CD4-positive, alpha-beta T cell treated with Interleukin-6 at 100 ng/mL for 8 hours (primary cell): Measurements from ENCODE around the gene ADORA2A.
"Not testable (repeated sequence)": the region's sequence is repeated elsewhere in the genome, so short reads cannot be mapped to it uniquely, and the experiment has no call there.

Experiments
- DNase-seq: peaks from one replicate; pipeline ENCODE4 v3.0.0-alpha.2; 2020; ENCODE audit warnings: mixed read lengths, low spot score

The ADORA2A gene

DNA sequence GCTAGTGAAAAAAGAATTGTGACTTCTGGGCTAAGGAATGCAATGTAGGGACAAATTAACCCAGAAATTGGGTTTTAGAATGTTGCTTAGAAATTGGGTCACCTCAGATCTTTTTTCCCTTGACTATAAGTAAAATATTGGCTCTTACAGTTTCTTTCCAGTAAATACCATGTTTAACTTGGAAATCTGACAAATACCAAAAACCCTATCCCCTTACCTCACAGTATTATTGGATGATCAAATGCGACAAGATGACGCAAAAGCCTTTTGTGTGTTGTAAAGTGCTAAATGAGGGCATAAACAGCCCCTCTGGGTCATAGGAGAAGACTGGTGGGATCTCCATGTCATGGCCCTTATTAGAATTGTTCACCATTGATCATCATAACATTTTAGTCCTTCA, 61.6 kb downstream of the ADORA2A start:
- DNase-seq, result no peak

GRCh38 chr22:24489434-24489833, 62.0 kb downstream of the ADORA2A start:
- not testable (repeated sequence) for DNase-seq
